TTC549 (cell line): ENCODE data around the gene FOLR3.
"Not testable (repeated sequence)": the region's sequence is repeated elsewhere in the genome, so short reads cannot be mapped to it uniquely, and the experiment has no call there.

ENCODE experiments used
- FAIRE-seq: peaks from 2 replicates; lab custom pipeline; 2012; peaks lifted over from hg19 to GRCh38; lab: Jason Lieb, UNC

FOLR3 gene

DNA sequence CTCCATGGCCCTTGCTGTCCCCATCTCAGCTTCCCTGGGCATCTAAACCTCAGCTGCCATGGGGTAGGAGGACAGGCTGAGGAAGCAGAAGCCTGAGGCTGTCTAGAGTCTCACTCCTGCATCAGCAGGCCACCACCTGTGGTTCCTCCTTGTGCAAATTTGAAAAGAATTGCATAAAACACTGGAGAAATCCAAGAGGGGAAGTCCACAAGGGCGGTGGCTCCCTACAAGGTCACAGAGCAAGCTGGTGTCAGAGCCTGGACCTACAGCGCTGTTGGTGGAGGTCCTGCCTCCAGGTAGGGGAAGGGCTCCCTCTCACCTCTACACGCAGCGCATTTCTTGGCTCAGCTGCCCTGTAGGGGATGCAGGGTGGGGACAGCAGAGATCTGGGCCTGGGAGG, at the start of gene FOLR3:
Gene FOLR3 (plus strand): TSS at position 253 of the 400 bp plus-strand sequence. CDS start 228 bp downstream, outside the sequence.
- FAIRE-seq = not testable (repeated sequence)

DNA sequence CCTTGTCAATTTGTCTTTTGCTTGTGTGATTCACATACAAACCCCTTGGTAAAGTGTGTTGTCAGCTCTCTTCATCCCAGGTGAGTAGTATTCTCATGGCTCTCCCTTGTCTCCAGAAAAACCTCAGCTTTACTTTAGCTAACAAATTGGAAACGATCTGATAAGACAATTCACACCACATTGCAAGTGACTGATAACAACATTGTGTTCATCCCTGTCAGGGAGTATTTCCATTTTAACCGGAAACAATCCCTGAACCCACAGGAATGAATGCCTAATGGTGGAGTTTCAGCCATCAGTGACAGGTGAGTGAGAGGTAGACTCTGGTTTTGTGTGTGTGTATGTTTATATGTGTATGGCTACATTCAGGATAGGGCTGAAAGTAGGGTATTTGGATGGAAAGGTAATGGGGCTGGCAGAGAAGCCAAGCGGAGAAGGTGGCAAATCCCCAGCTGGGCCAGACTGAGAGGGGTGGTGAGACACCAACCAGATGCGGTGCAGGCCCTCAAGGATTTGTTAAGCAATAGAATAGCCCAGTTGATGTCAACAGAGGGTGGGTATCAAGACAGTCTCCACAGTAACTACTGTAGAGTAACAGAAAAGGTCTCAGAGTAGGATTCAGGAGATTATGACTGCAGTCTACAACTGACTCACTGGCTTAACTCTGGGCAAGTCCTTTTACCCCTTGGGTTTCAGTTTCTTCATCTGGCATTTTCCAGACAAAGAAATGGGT, 47.3 kb upstream of the FOLR3 start:
- no peak for FAIRE-seq

DNA sequence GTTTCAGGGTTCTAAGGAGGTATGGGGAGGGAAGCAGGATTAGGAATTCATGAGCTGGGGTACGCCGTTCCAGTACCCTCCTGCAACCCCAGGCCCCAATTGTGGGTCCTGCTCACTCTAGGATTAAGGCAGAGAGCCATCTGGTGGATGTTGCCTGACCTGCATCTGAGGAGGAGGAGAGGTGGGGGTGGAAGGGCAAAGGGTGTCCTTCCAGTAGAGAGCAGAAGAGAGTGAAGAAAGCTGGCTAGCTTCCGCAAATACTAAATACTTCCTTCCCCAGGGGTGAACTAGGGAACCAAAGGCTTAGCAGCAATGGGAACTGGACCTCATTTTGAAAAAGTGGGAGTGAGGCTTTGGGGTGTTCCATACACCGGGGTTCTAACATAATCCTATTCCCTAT, 44.2 kb upstream of the FOLR3 start:
- no peak for FAIRE-seq

DNA sequence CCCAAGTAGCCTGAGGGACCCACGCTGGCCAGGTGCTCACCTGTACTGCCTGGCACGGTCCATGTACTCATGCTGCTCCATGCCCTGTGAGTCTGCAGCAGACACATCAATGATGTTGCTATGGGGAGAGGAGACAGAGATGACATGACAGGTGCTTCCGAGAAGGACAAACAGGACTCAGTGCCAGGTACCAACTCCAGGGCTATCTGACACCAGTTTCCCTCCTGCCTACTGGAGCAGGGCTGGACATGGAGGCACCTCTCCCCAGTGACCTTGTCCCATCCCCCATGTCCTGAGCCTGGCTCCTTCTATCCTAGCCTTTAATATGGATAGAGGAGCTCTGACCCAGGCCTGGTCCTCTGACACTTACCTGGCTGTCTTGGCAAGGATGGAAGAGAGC, 36.8 kb upstream of the FOLR3 start:
- no peak for FAIRE-seq

DNA sequence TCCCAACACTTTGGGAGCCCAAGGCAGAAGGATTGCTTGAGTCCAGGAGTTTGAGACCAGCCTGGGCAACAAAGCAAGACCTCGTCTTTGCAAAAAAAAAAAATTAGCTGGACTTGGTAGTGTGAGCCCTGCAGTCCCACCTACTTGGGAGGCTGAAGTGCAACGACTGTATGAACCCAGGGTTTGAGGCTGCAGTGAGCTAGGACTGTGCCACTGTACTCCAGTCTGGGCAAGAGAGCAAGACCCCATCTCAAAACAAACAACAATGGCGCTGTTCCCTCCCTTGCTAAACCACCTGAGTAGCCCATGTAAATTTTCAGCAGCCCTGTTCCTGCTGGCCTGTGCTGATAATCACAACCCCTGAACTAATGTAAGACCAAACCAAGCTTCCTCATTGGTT, 35.5 kb upstream of the FOLR3 start:
- no peak for FAIRE-seq

DNA sequence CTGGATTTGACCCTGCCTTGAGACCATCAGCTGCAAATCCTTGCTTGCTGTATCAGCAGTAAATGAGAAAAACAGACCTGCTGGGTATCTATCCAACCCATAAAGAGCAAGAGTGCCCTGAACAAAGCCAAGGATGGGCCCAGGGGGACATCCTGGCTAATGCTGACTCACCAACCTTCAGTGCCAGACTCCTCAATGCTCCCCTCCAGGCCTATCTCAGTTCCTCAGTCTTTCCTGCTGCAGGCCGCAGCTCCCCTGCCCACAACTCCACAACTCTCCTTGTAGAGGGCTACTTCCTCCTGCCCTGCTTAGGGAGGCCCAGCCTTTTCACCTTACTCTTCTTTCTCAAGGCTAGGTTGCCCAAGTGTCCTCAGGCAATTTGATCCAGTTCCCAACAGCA, 35.1 kb upstream of the FOLR3 start:
- FAIRE-seq = no peak

DNA sequence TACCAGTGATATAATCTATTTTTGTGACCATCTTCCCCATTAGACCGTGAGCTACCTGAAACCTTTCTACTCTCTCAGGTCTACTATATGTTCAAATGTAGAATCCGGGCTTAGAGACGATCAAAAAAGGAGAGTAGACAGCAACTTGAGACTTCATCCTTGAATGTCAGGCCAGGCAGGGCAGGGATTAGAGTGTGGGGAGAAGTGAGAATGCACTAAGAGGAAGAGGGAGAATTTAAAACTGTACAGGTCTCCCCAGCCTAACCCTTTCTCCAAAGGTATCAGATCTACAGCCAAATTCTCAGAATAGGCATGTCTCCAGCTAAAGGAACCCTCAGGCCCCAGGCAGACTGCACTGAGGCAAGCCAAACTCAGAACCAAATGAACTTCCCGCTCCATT, 33.4 kb upstream of the FOLR3 start:
- no peak for FAIRE-seq

DNA sequence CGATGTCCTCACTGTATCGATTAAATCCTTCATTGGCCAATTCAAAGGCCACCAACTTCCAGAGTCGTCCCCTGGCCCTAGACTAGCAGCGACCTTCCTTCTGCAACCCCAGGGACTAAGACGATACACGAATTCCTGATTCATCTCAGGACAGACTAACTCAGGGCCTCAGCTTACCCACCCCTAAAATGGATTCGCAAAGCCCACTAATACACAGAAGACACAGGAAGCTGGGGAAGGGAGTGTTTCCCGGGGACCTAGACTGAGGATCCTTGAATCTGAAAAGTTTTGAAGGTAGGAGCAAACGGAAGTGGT, 32.9 kb upstream of the FOLR3 start:
- no peak for FAIRE-seq

DNA sequence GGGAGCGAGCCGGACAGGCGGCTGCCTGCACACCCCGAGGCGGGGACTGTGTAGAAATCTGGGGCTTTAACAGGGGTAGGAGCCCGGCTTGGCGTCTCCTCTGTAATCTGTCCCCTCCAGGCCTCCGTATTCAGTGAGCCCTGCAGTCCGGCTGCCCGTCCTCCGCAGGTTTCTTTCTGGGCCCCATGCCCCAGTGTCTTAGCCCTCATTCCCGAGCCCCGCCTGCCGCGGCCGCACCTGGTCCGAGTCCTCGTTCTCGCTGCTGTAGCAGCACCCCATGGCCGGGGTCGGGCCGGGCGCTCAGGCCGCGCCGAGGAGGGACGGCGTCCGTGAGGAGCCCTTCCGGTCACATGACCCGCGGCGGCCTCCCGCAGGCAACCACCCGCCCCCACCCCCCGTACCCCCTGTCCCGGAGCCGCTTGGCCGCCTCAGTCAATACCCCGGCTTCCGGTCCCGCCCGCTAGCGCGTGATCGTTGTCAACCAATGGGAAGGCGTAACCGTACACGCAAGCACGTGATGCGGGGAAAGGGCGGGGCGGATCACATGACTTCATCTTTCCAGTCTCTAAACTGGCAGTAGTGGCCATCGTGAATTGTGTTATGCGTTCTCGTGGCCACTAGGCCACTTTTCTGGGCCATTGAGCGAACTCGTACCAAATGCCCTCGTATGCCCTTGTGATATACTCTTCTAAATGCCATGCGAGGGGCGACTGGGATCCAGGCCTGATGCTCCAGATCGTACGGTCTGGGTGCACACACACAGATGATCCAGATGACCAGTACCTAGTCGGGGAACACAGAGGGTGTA, 32.4 kb upstream of the FOLR3 start, which contains the start of gene LAMTOR1:
Gene LAMTOR1 (minus strand): TSS at position 352 of the 808 bp plus-strand sequence. CDS start 73 bp downstream, at position 279.
- peak; percentile 36 for FAIRE-seq

DNA sequence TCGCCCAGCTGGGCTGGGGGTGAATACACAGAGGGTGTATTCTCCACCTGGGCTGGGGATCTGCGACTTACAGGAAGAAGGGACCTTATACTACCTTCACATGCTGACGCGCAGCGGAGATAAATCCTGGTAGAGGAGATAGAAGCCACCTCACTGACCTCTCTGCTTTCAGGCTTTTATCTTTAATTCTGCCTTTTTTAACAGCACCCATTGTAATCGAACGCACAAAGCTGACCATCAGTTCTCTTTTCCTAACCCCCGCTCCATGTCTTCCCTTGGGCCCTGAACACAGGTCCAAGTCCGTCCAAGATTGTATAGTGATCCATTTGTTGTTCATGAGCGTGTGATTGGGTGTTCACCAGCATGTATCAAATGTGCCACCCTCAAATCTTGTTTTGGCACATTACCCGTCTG, 31.8 kb upstream of the FOLR3 start:
- FAIRE-seq = no peak

DNA sequence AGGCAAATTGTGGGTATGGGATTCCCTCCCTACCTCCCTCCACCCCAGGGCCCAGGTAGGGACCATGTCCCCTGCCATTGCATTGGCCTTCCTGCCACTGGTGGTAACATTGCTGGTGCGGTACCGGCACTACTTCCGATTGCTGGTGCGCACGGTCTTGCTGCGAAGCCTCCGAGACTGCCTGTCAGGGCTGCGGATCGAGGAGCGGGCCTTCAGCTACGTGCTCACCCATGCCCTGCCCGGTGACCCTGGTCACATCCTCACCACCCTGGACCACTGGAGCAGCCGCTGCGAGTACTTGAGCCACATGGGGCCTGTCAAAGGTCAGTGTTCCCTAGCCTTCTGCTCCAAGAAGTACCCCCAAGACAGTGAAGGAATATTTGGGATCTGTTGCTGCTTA, 29.6 kb upstream of the FOLR3 start, which contains the start of gene TOMT:
Gene TOMT (plus strand): TSS at position 37 of the 400 bp plus-strand sequence. CDS start 28 bp downstream, at position 65.
- no peak for FAIRE-seq

DNA sequence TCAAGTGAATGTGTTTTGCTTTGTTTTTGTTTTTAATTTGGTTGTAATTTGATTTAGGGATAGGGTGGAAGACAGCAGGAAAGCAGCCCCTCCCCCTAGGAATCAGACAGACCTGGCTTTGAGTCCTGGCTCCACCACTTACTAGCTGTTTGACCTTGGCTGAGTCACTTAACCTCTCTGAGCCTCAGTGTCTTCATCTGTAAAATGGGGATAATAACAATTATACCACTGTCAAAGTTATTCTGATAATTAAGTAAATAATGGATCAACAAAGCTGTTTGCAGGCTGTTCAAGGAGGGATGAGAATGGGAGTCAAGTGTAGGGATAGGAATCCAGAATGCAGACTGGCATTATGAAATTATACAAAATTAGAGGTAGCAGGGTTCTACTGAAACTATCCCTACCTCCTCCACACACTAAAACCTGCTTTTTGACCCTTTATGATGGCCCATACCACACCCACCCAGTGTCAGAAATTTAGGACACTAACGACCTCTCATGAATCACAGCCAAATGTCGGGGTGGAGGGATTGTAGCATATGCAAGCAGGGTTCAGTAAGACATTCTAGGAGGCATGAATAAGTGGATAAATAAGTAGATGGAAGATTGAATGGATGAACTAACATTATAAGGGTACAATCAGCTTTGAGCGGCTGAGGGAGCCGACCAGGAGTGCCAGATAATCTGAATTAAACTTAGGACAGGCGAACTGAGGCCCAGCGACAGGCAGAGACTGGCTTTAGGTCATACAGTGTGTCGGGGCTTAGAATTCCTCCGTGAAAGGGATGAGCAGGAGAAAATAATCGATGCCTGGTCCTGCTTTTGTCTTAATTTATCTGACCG, 24.0 kb upstream of the FOLR3 start:
- no peak for FAIRE-seq

DNA sequence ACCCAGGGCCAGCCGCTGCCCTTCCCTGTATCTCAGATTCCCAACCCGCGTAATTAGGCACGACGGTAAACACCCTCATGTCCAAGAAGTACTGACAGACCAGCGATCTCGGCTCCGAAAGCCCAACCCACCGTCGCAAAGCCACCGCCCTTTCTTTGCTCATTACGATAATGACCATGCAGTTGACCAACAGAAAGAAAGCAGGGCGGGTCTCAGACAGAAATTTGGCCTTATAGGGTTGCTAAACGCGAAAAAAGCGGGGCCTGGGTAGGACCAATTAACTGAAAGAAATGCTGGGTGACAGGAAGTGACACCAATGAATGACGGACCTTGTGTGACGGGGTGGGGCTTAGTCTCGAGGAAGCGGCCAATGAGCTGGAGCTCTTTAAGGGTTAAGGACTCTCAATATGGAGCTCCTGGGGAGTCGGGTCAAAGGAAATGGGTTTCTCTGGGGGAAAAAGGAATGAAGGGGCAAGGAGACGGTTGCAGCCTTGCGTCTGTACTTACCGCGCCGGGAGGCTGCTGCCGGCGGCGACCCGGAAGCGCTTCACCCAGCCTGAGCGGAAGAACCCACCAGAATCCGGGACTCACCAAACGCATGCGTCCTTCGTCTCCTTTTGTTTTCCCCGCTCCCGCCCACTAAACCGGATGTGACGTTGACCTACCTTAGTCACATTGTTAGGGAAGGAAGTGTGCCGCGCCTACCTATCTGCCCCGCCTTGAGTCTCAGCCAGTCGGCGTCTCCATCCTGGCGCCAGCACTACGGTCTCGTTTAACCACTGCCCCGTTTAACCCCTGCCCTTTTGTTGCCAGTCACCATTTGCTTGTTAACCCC, 23.2 kb upstream of the FOLR3 start, which contains the start of gene ANAPC15:
Gene ANAPC15 (minus strand): TSS at position 553 of the 835 bp plus-strand sequence. CDS start 1,419 bp downstream, outside the sequence.
- FAIRE-seq = peak; percentile 96

DNA sequence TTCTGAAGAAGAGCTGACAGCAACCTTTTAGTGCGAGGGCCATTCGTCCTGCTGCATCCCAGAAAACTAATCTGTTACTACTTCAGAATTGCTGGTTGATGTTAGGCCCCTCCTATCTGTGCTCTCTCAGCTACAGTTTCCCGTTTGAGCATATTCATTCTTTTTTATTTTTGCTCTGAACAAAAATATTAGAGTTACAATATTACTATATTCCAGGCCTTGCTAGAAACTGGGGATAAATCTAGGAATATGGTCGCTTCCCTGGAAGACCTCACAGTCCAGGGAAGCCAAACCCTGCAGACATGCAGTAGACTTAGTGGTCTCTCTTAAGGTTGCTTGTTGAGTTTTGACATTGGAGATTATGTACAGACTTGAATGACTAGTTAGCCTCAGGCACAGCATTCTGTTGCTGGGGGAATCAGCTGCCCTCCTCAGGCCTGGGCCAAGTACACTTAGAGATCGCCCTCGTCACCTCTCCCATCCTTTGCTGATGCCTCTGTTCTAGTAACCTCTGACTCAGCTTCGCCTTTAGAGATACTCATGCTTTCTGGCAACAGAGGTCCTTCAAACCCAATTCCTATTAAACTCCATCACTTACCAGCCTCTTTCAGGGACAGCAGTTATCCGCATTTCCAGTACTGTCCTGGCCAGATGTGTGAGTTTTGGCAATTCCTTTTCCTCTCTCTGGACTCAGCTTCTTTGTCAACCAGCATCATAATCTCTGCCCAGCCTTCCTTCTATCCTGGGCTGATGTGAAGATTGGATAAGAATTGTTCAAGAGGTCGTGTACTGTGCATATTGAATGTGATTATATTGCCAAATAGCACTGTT, 22.3 kb upstream of the FOLR3 start:
- FAIRE-seq = no peak

DNA sequence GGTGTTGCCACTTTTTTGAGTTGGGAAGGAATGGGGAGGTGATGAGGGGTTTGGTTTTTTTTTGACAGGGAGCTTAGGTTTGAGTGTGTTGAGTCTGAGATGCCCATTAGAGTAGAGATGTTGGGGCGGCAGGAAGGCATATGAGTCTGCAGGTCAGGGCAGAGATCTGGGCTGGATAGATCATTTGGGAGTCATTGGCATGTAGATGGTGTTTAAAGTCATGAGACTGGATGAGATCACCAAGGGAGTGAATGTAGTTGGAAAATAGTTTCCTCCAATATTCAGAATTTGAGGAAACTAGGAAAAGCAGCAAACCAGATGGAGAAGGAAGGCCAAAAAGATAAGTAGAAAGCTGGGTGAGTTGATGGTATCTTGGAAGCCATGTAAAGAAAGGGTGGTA, 21.0 kb upstream of the FOLR3 start:
- FAIRE-seq = no peak

DNA sequence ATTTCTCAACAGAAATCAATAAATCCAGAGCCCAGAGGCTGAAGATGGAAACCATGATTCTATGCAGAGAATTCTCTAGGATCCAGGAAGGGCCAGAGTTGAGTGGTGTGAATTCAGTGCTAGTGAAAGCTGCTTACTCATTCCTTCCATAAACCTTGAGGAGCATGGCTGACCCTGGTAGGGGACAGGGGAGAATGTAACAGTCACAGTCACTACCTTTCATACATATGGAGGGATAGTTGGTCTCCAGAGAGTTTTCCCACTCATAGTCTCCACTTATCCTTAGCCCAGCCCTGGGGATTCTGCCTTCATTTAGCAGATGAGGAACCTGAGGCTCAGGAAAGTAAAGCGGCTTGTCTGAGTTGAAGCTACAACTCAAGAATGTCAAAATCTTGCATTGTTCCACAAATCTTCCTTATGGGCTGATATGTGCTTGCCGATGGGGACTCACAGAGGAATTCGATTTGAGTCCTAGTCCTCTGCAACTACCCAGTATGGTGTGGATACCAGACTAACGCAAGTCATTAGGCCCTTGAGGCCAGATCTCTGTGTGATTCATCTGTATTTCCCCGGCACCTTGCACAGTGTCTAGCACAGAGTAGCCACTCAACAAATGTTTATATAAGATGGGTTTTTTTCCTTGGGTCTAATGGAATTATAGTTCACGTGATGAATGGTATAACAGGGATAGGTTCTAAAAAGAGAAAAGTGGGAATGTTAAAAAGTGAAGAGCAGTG, 19.3 kb upstream of the FOLR3 start:
- no peak for FAIRE-seq

DNA sequence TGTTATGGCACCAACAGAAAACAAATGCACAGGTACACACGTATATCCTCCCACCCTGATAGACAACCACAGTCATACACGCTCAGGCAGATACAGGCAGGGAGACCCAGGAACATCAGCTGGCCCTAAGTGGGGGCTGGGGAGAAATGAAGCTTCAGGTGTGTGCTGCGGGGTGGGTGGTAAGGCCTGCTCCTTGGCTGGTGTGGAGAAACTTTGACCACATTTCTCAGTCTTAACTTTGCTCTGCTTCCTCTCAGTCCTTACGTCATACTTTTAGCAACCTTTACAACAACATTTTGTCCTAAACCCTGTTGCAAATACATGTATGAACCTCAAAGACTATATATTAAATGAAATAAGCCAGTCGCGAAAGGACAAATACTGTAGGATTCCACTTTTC, 16.3 kb upstream of the FOLR3 start:
- no peak for FAIRE-seq

DNA sequence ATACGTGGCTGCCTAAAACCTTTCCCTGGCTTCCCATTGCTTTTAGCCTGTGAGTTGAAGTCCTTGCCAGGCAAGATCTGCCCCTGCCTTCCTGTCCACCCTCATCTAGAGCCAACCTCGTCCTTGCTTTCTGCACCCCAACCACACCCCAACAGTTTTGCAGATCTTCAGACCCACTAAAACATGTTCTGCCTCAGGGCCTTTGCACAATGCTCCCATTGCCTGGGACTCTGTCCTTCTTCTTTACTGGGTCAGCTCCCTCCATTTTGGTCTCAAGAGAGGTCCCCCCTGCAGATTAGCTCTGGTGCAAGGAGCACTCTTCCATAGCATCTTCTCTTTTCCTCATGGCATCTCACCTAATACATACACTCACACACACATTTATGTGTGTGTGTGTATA, 14.6 kb upstream of the FOLR3 start:
- no peak for FAIRE-seq

DNA sequence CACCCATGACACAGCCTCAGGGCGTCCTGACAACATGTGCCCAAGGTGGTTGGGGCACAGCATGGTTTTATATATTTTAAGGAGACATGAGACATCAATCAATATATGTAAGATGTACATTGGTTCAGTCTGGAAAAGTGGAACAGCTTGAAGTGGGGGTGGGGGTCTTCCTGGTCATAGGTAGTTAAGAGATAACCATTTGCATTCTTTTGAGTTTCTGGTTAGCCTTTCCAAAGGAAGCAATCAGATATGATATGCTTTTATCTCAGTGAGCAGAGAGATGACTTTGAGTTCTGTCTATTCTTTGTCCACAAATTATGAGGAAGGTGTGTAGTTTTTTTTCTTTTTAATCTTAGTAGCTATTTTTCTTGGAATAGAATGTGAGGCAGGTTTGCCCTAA, 12.9 kb upstream of the FOLR3 start:
- FAIRE-seq = no peak

DNA sequence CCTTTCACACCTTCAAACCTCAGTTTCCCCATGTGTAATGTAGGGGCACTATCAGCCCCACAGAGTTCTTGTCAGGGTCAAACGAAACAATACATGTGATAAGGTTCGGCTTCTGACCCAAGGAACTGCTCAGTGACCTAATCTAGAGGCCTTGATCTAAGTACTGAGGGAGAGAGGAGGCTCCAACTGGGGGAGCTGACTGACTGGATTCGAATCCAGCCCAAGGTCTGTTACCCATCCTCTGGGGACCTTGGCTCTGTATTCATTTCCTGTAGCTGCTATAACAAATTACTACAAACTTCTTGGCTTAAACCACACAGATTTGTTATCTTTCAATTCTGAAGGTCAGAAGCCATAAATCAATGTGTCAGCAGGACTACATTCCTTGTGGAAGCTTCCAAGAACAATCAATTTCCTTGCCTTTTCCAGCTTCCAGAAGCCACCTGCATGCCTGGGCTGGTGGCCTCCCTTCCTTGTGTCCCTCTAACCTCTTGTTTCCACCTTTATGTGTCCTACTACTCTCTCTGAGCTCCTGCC, 12.3 kb upstream of the FOLR3 start:
- FAIRE-seq = no peak
